ENCODE data around the gene SERTAD3.
A peak's percentile ranks its signal among the peaks of the same experiment; 100 is the strongest.
"Not testable (repeated sequence)": the region's sequence is repeated elsewhere in the genome, so short reads cannot be mapped to it uniquely, and the experiment has no call there.

The SERTAD3 gene

GRCh38 chr19:40457953-40458596 is 13.9 kb upstream of the SERTAD3 start:
- DNase-seq (ENCODE audit: low read depth) = no peak

GRCh38 chr19:40457048-40457447 is 12.9 kb upstream of the SERTAD3 start:
- DNase-seq (ENCODE audit: low read depth) = no peak

GRCh38 chr19:40453943-40454342 is 9.8 kb upstream of the SERTAD3 start:
- not testable (repeated sequence) for DNase-seq (ENCODE audit: low read depth)

- no peak for DNase-seq (ENCODE audit: low read depth)
Measured at GRCh38 chr19:40453151-40453735, 9.1 kb upstream of the SERTAD3 start.

- no peak for DNase-seq (ENCODE audit: low read depth)
Measured at GRCh38 chr19:40452016-40452415, 7.9 kb upstream of the SERTAD3 start.

GRCh38 chr19:40450664-40451063 is 6.5 kb upstream of the SERTAD3 start:
- DNase-seq (ENCODE audit: low read depth) = no peak

GRCh38 chr19:40449506-40449905 is 5.4 kb upstream of the SERTAD3 start:
- DNase-seq (ENCODE audit: low read depth) = no peak

GRCh38 chr19:40446263-40446784 is 2.2 kb upstream of the SERTAD3 start:
- no peak for DNase-seq (ENCODE audit: low read depth)

GRCh38 chr19:40445780-40446262 is 1.7 kb upstream of the SERTAD3 start:
- no peak for DNase-seq (ENCODE audit: low read depth)

GRCh38 chr19:40444825-40445312 is 734 bp upstream of the SERTAD3 start:
- no peak for DNase-seq (ENCODE audit: low read depth)

GRCh38 chr19:40443131-40443999 is 770 bp downstream of the SERTAD3 start:
- peak; percentile 95 for DNase-seq (ENCODE audit: low read depth)

GRCh38 chr19:40442328-40443130 is 1.6 kb downstream of the SERTAD3 start:
- no peak for DNase-seq (ENCODE audit: low read depth)

GRCh38 chr19:40441719-40442253 is 2.3 kb downstream of the SERTAD3 start:
- DNase-seq (ENCODE audit: low read depth) = no peak

- no peak for DNase-seq (ENCODE audit: low read depth)
Measured at GRCh38 chr19:40438284-40438683, 5.9 kb downstream of the SERTAD3 start.

GRCh38 chr19:40433391-40434216 is 10.5 kb downstream of the SERTAD3 start:
- no peak for DNase-seq (ENCODE audit: low read depth)

- not testable (repeated sequence) for DNase-seq (ENCODE audit: low read depth)
Measured at GRCh38 chr19:40432760-40433159, 11.4 kb downstream of the SERTAD3 start.

GRCh38 chr19:40431698-40432097 is 12.4 kb downstream of the SERTAD3 start:
- no peak for DNase-seq (ENCODE audit: low read depth)

- not testable (repeated sequence) for DNase-seq (ENCODE audit: low read depth)
Measured at GRCh38 chr19:40430242-40430641, 13.9 kb downstream of the SERTAD3 start.

GRCh38 chr19:40428197-40428596 is 15.9 kb downstream of the SERTAD3 start:
- not testable (repeated sequence) for DNase-seq (ENCODE audit: low read depth)
